HCT116 (cell line): ENCODE measurements around the gene CCR7. TPM values are rescaled to one million over a fixed set of nuclear protein-coding genes. Genes with fewer than 3 reads are reported as not detected.

Experiments used
- ATAC-seq: fragments of 200-7000 bp; cut with Tn5 transposase; 2 replicates; pipeline ENCODE4 v1.9.1; 2020; ENCODE audit warnings: mild to moderate bottlenecking, moderate library complexity
- BruUV-seq: library from RNA; stranded (reverse); fragments of 400-500 nt; replicated peaks from 2 replicates; lab custom pipeline; 2021; lab: Mats Ljungman, UMichigan
- CTCF ChIA-PET: fragments of 300-600 bp; sonication (Branson Sonifier 250); formaldehyde crosslinking; loops from one replicate; lab custom pipeline; 2021; ENCODE audit warnings: antibody characterized with exemption; lab: Charles Lee
- POLR2A ChIA-PET: fragments of 300-600, 350-600 bp; sonication (Branson Sonifier 250); formaldehyde crosslinking; loops from one replicate; lab custom pipeline; 2021; ENCODE audit warnings: antibody characterized with exemption; lab: Charles Lee
- RAD21 ChIA-PET, 2 experiments: fragments of 300-600 bp; sonication (Branson Sonifier 250); formaldehyde crosslinking; loops; one replicate each; lab custom pipeline; 2023; ENCODE audit warnings: low total read pairs in 2 of 2; ENCODE audit not compliant: uncharacterized antibody in 2 of 2, unreplicated experiment in 2 of 2, low non-redundant PET in 1 of 2; lab: Charles Lee
- DNase-seq: peaks from one replicate; pipeline ENCODE4 v3.0.0-alpha.2; 2010; ENCODE audit warnings: low read depth, low spot score
- H2AFZ ChIP-seq: fragments of 200-600 bp; shearing (Covaris generic), sonication (generic); 2 replicates; pipeline ENCODE4 v1.6.1; 2017; ENCODE audit warnings: low read depth, mixed run types, mixed read lengths, antibody characterized with exemption, low read length; ENCODE audit not compliant: poor library complexity, severe bottlenecking
- H3K27ac ChIP-seq: 2 replicates; pipeline ENCODE4 v1.5.1; 2012; ENCODE audit warnings: low read depth, low read length
- H3K27me3 ChIP-seq: fragments of 200-600 bp; sonication (generic); 2 replicates; pipeline ENCODE4 v1.6.1; 2016; ENCODE audit warnings: mixed run types, low read length, mixed read lengths; ENCODE audit not compliant: insufficient read depth
- H3K36me3 ChIP-seq, 2 experiments: fragments of 200-500 bp in 1 of 2; fragments of 200-600 bp in 1 of 2; sonication (Bioruptor generic) in 1 of 2; sonication (generic) in 1 of 2; 2 replicates each; pipeline versions ENCODE4 v1.5.1 to v1.6.1; 2014 to 2016; ENCODE audit warnings: low read length in 2 of 2, inconsistent platforms in 1 of 2, mixed read lengths in 1 of 2, mixed run types in 1 of 2; ENCODE audit not compliant: insufficient read depth in 2 of 2, control insufficient read depth in 1 of 2
- H3K4me1 ChIP-seq, 2 experiments: fragments of 200-600 bp in 1 of 2; sonication (generic) in 1 of 2; 2 replicates each; pipeline versions ENCODE4 v1.5.1 to v1.6.1; 2012 to 2017; ENCODE audit warnings: low read length in 2 of 2, inconsistent platforms in 1 of 2, mild to moderate bottlenecking in 1 of 2, mixed read lengths in 1 of 2, mixed run types in 1 of 2, moderate library complexity in 1 of 2; ENCODE audit not compliant: insufficient read depth in 2 of 2, control insufficient read depth in 1 of 2
- H3K4me2 ChIP-seq: fragments of 200-600 bp; sonication (generic); 2 replicates; pipeline ENCODE4 v1.6.1; 2017; ENCODE audit warnings: mixed run types, low read length, mixed read lengths
- H3K4me3 ChIP-seq, 2 experiments: fragments of 200-600 bp in 1 of 2; sonication (generic) in 1 of 2; replicated peaks in 1 of 2; 2 replicates each; pipeline ENCODE4 v1.5.1; 2011 to 2016; ENCODE audit warnings: low read length in 2 of 2, control low read depth in 1 of 2, low read depth in 1 of 2, mild to moderate bottlenecking in 1 of 2, mixed read lengths in 1 of 2, mixed run types in 1 of 2
- H3K79me2 ChIP-seq: fragments of 200-600 bp; sonication (generic); 2 replicates; pipeline ENCODE4 v1.6.1; 2017; ENCODE audit warnings: mild to moderate bottlenecking, mixed run types, low read length, moderate library complexity, mixed read lengths; ENCODE audit not compliant: insufficient read depth
- H3K9ac ChIP-seq: fragments of 200-600 bp; sonication (generic); 2 replicates; pipeline ENCODE4 v1.6.1; 2016; ENCODE audit warnings: low read length, mixed read lengths
- H3K9me2 ChIP-seq: fragments of 200-600 bp; sonication (generic), shearing (Covaris generic); 2 replicates; pipeline ENCODE4 v1.6.1; 2017; ENCODE audit warnings: mixed run types, mild to moderate bottlenecking, moderate library complexity; ENCODE audit not compliant: insufficient read depth
- H3K9me3 ChIP-seq, 2 experiments: fragments of 200-500 bp in 1 of 2; fragments of 200-600 bp in 1 of 2; sonication (Bioruptor generic) in 1 of 2; sonication (generic) in 1 of 2; 2 replicates each; pipeline ENCODE4 v1.6.1; 2014 to 2017; ENCODE audit warnings: low read length in 2 of 2, mixed read lengths in 2 of 2, inconsistent platforms in 1 of 2, low read depth in 1 of 2, mild to moderate bottlenecking in 1 of 2, mixed run types in 1 of 2, moderate library complexity in 1 of 2; ENCODE audit not compliant: control insufficient read depth in 1 of 2, insufficient read depth in 1 of 2
- H4K20me1 ChIP-seq: fragments of 200-600 bp; sonication (generic), shearing (Covaris generic); 2 replicates; pipeline ENCODE4 v1.6.1; 2017; ENCODE audit warnings: mixed run types, mild to moderate bottlenecking, moderate library complexity; ENCODE audit not compliant: insufficient read depth
- FOSL1 ChIP-seq: IDR thresholded peaks from 2 replicates; pipeline ENCODE4 v1.6.1; 2012; ENCODE audit warnings: low read depth
- JUND ChIP-seq: IDR thresholded peaks from 2 replicates; pipeline ENCODE4 v1.6.1; 2012
- MAX ChIP-seq: IDR thresholded peaks from 2 replicates; pipeline ENCODE4 v1.6.1; 2012
- POLR2AphosphoS5 ChIP-seq: IDR thresholded peaks from 2 replicates; pipeline ENCODE4 v1.6.1; 2011; ENCODE audit warnings: mild to moderate bottlenecking, low read depth, low read length, moderate library complexity
- RAD21 ChIP-seq: IDR thresholded peaks from 2 replicates; pipeline ENCODE4 v1.6.1; 2012; ENCODE audit warnings: low read depth, mild to moderate bottlenecking
- SIN3A ChIP-seq: IDR thresholded peaks from 2 replicates; pipeline ENCODE4 v1.6.1; 2012; ENCODE audit warnings: low read depth
- SP1 ChIP-seq: IDR thresholded peaks from 2 replicates; pipeline ENCODE4 v1.6.1; 2012; ENCODE audit warnings: low read depth
- SRF ChIP-seq: IDR thresholded peaks from 2 replicates; pipeline ENCODE4 v1.6.1; 2012; ENCODE audit warnings: low read depth
- TCF7L2 ChIP-seq: IDR thresholded peaks from 2 replicates; pipeline ENCODE4 v1.7.0; 2011; ENCODE audit warnings: borderline replicate concordance, inconsistent platforms; ENCODE audit not compliant: insufficient read depth, insufficient read length; ENCODE audit errors: extremely low read depth
- YY1 ChIP-seq: IDR thresholded peaks from 2 replicates; pipeline ENCODE4 v1.6.1; 2011; ENCODE audit warnings: low read length, low read depth, moderate library complexity, mild to moderate bottlenecking; ENCODE audit not compliant: insufficient replicate concordance; ENCODE audit errors: extremely low read depth
- intact Hi-C: fragments of 100-400 bp; cut with micrococcal nuclease; formaldehyde crosslinking; loops from 2 replicates; pipeline ENCODE4 v1.10.0; 2022
- total RNA-seq: library from RNA; stranded (reverse); gene quantifications from one replicate; pipeline ENCODE4 v1.2.1, GENCODE V29; 2021; ENCODE audit not compliant: unreplicated experiment

Gene CCR7
- total RNA-seq, 1 experiment from 2014 or later, result 0.69 TPM

GRCh38 chr17:40518401-40519088 lies 46.7 kb downstream of the CCR7 start:
- Histone ChIP-seq H3K9me3 (no peaks in the 10 kb centered on the region), H3K27me3 (no peaks in the 10 kb centered on the region), H3K79me2 (no peaks in the 10 kb centered on the region), H3K4me2 (peak overlapping the region; percentile 84), H2AFZ (no peak overlapping the region), H3K4me1 (peaks cover 73 to 96% of the 10 kb centered on the region in 2 experiments), H3K9me2 (no peaks in the 10 kb centered on the region), H3K4me3 (peak overlapping the region; percentile 8 to 40; a peak in 3 of 4 replicates), H4K20me1 (no peaks in the 10 kb centered on the region), H3K9ac (peak overlapping the region; percentile 61), H3K27ac (peak overlapping the region; percentile 83), H3K36me3 (no peaks in the 10 kb centered on the region)
- ATAC-seq, result peak; percentile 77
- intact Hi-C loops, result no loop called here
- TF ChIP-seq RAD21, result no peak
- peak; percentile 28 for TF ChIP-seq TCF7L2
- peak; percentile 92 for TF ChIP-seq FOSL1
- TF ChIP-seq JUND, result peak; percentile 87
- TF ChIP-seq SIN3A, result no peak
- peak; percentile 41 for TF ChIP-seq POLR2AphosphoS5
- TF ChIP-seq MAX, result peak; percentile 56
- peak; percentile 87 for TF ChIP-seq SP1
- no peak for TF ChIP-seq YY1
- TF ChIP-seq SRF, result no peak
- ChIA-PET POLR2A (interaction anchor here (1.3 kb wide), 1 partner anchor 9 kb away, joined by 6 read pairs; no protein-coding TSS in a partner anchor), CTCF (no interaction called here), RAD21 (interaction anchor here in 1 of 2 experiments (0.6 kb wide), 1 partner anchor 1267 kb away, joined by 3 read pairs; no protein-coding TSS in a partner anchor)
- DNase-seq, result peak; percentile 71
- TSS peak; percentile 70 for BruUV-seq
